Testis (tissue), 2 donors: ENCODE data around the gene FHOD3.

Source experiments
- POLR2A ChIP-seq: fragments of 450-650 bp; IDR thresholded peaks from one replicate; pipeline ENCODE4 v1.6.1; 2017; ENCODE audit warnings: antibody characterized with exemption, mild to moderate bottlenecking, moderate library complexity
- TF ChIP-seq, protein P1 (sequence below), 3 experiments: fragments of 450-650 bp in 2 of 3; fragments of 200-600 bp in 1 of 3; sonication (generic) in 1 of 3; IDR thresholded peaks; one replicate each; pipeline ENCODE4 v1.5.1; 2016 to 2019; ENCODE audit warnings: antibody characterized with exemption in 3 of 3, mild to moderate bottlenecking in 2 of 3, moderate library complexity in 1 of 3

DNA sequence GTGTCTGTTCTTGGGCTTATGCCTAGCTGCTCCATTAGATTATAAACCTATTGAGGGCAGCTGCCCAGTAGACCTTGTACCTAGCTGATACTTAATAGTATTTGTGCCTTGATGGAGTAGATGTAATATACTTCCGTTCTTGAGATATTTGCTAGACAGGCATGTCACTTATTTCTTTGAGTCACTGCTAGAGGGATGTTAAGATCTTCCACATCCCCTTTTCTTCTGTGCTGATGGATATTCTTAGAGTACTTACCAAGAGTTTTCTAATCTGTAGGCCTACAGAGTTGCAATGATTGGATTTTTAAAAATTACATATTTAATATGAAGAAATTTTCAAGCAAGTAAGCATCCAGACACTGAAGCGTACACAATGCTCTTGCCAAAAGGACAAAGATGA lies 304.6 kb downstream of the FHOD3 start:
- TF ChIP-seq, protein P1, sequence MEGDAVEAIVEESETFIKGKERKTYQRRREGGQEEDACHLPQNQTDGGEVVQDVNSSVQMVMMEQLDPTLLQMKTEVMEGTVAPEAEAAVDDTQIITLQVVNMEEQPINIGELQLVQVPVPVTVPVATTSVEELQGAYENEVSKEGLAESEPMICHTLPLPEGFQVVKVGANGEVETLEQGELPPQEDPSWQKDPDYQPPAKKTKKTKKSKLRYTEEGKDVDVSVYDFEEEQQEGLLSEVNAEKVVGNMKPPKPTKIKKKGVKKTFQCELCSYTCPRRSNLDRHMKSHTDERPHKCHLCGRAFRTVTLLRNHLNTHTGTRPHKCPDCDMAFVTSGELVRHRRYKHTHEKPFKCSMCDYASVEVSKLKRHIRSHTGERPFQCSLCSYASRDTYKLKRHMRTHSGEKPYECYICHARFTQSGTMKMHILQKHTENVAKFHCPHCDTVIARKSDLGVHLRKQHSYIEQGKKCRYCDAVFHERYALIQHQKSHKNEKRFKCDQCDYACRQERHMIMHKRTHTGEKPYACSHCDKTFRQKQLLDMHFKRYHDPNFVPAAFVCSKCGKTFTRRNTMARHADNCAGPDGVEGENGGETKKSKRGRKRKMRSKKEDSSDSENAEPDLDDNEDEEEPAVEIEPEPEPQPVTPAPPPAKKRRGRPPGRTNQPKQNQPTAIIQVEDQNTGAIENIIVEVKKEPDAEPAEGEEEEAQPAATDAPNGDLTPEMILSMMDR (IDR thresholded peaks at IDR 0.05): no peak
- TF ChIP-seq POLR2A: no peak
